ENCODE data around the gene SEC16A.

GRCh38 chr9:136429683-136430491, 53.0 kb downstream of the SEC16A start:
- TF ChIP-seq POLR2AphosphoS5 (IDR thresholded peaks at IDR 0.05; ENCODE audit: low read depth, low read length) (no peak), TAF1 (IDR thresholded peaks at IDR 0.05; ENCODE audit: borderline replicate concordance, insufficient read depth, low read length) (no peak), SIN3A (IDR thresholded peaks at IDR 0.05; ENCODE audit: borderline replicate concordance, insufficient read depth, low read length) (no peak), REST (IDR thresholded peaks at IDR 0.05; ENCODE audit: insufficient read depth in 1 of 2, low read depth in 2 of 2, low read length in 2 of 2) (no peak)

All from PFSK-1 (cell line).